Measurements from ENCODE around the gene ELF4. TPM values are rescaled to one million over a fixed set of nuclear protein-coding genes. Genes with fewer than 3 reads are reported as not detected.

Gene ELF4
- total and polyA plus RNA-seq, 2 of the 4 experiments (the other 2 are of a cell fraction) = 10.9 to 19.0 TPM

- Histone ChIP-seq H2AFZ (replicated peaks; ENCODE audit: low read length, poor library complexity) (no peak overlapping the region), H3K4ac (ENCODE audit: low read depth, low read length) (no peak overlapping the region), H2AK9ac (replicated peaks; ENCODE audit: low read depth, low read length, poor library complexity) (no peak overlapping the region), H3K27ac (ENCODE audit: insufficient read depth, low read length) (no peak overlapping the region), H3K27me3 (ENCODE audit: control insufficient read depth, insufficient read depth, low read length) (no peaks in the 10 kb centered on the region), H3K4me3 (ENCODE audit: insufficient read depth, low read depth, low read length) (no peak overlapping the region), H3K9me1 (ENCODE audit: insufficient read depth, low read length) (no peaks in the 10 kb centered on the region), H4K91ac (ENCODE audit: insufficient read depth, low read depth, low read length) (no peak overlapping the region), H3K9ac (ENCODE audit: low read depth, low read length) (no peak overlapping the region), H2BK20ac (ENCODE audit: low read depth, low read length) (no peak overlapping the region), H3K4me1 (ENCODE audit: control insufficient read depth, insufficient read depth, low read length) (no peaks in the 10 kb centered on the region), H3K23ac (ENCODE audit: low read depth, low read length) (no peak overlapping the region), H2BK15ac (ENCODE audit: low read depth, low read length) (no peak overlapping the region), H4K5ac (ENCODE audit: low read depth, low read length) (no peak overlapping the region), H3K79me1 (ENCODE audit: low read depth in 1 of 2, low read length in 2 of 2) (no peaks in the 10 kb centered on the region; a peak in 1 of 4 replicates), H3K14ac (replicated peaks; ENCODE audit: low read depth, low read length) (no peak overlapping the region), H4K20me1 (ENCODE audit: insufficient read depth, low read length) (no peaks in the 10 kb centered on the region; the same call in 1 of the 2 replicates), H2BK5ac (ENCODE audit: low read depth, low read length, poor library complexity, severe bottlenecking) (no peak overlapping the region), H2AK5ac (ENCODE audit: low read depth, low read length) (no peak overlapping the region), H2BK120ac (ENCODE audit: low read depth, low read length) (no peak overlapping the region), H3K4me2 (ENCODE audit: low read depth, low read length) (no peak overlapping the region), H4K8ac (ENCODE audit: low read depth in 2 of 2, low read length in 2 of 2) (no peak overlapping the region), H3K18ac (ENCODE audit: low read depth, low read length) (no peak overlapping the region), H3K56ac (ENCODE audit: extremely low read depth, insufficient read depth, low read length) (no peak overlapping the region), H3K9me3 (ENCODE audit: control insufficient read depth, insufficient read depth, low read length) (no peaks in the 10 kb centered on the region), H3K36me3 (ENCODE audit: control insufficient read depth, insufficient read depth, low read length) (peaks cover 25% of the 10 kb centered on the region)
- TF ChIP-seq POLR2A (IDR thresholded peaks at IDR 0.05; ENCODE audit: low read depth, low read length) (no peak), MXI1 (IDR thresholded peaks at IDR 0.05; ENCODE audit: borderline replicate concordance, low read depth, low read length) (no peak), RFX5 (IDR thresholded peaks at IDR 0.05; ENCODE audit: low read depth, low read length) (no peak), CEBPB (IDR thresholded peaks at IDR 0.05; ENCODE audit: low read depth, low read length) (no peak), SMC3 (IDR thresholded peaks at IDR 0.05; ENCODE audit: low read depth, low read length) (no peak), BHLHE40 (IDR thresholded peaks at IDR 0.05; ENCODE audit: low read depth, low read length) (no peak), ELK1 (IDR thresholded peaks at IDR 0.05; ENCODE audit: borderline replicate concordance, low read depth, low read length) (no peak), MAZ (IDR thresholded peaks at IDR 0.05; ENCODE audit: borderline replicate concordance, low read depth, low read length) (no peak), CTCF (conservative IDR thresholded peaks at IDR 0.05; ENCODE audit: low read depth, low read length) (no peak), USF2 (IDR thresholded peaks at IDR 0.05; ENCODE audit: low read depth, low read length) (no peak), RAD21 (IDR thresholded peaks at IDR 0.05; ENCODE audit: low read length) (no peak), NFE2L2 (IDR thresholded peaks at IDR 0.05; ENCODE audit: low read depth, low read length) (no peak), MAFK (IDR thresholded peaks at IDR 0.05; ENCODE audit: low read depth, low read length) (no peak), FOS (IDR thresholded peaks at IDR 0.05; ENCODE audit: low read depth, low read length) (no peak), CHD1 (IDR thresholded peaks at IDR 0.05; ENCODE audit: low read depth, low read length) (no peak), RCOR1 (IDR thresholded peaks at IDR 0.05; ENCODE audit: insufficient replicate concordance, low read length) (no peak)
- in situ Hi-C loops (cut with MboI; ENCODE audit: low sequenced_read_pairs) (no loop called here), dilution Hi-C loops (cut with HindIII; ENCODE audit: low sequenced_read_pairs, unreplicated experiment) (no loop called here), intact Hi-C loops (cut with micrococcal nuclease) (no loop called here)
- WGBS, 2 experiments (ENCODE audit: extremely low coverage in 2 of 2, insufficient read length in 1 of 2) = 65% methylated on average over 9 of the region's 18 CpGs; no CpG with 5 or more reads in 1 of the 2 experiments
- no peak for DNase-seq
- POLR2A ChIA-PET (ENCODE audit: unreplicated experiment) = no interaction called here
- BruUV-seq (replicated peaks) = no TSS peak
- ATAC-seq (ENCODE audit: low read depth) = no peak
- CTCF ChIA-PET = no interaction called here
These were observed 38.5 kb downstream of the ELF4 start for GRCh38 chrX:130071611-130072344.
